GM13976 (cell line): Measurements from ENCODE around the gene CXCL3.
"Not testable (repeated sequence)": the region's sequence is repeated elsewhere in the genome, so short reads cannot be mapped to it uniquely, and the experiment has no call there.

Experiments
- DNase-seq: peaks from one replicate; pipeline ENCODE4 v3.0.0; 2012; ENCODE audit warnings: low spot score
- CTCF ChIP-seq: IDR thresholded peaks from 2 replicates; pipeline ENCODE4 v1.5.1; 2012; ENCODE audit warnings: borderline replicate concordance, mild to moderate bottlenecking; ENCODE audit not compliant: insufficient read depth; ENCODE audit errors: extremely low read depth, missing control alignments, control extremely low read depth
- in situ Hi-C: fragments of 300-500 bp; cut with MboI; formaldehyde crosslinking; loops from one replicate; pipeline ENCODE4 v1.12.0; 2022; ENCODE audit warnings: low sequenced_read_pairs, mixed read lengths, inconsistent platforms; ENCODE audit not compliant: unreplicated experiment

The CXCL3 gene

GRCh38 chr4:74038425-74039314 lies at the start of gene CXCL3:
CXCL3 (minus strand) TSS chr4:74038689; CDS start chr4:74038611, 78 bp downstream.
- peak; percentile 8 for TF ChIP-seq CTCF
- DNase-seq = peak; percentile 53

GRCh38 chr4:74087481-74087880 lies 49.0 kb upstream of the CXCL3 start:
- in situ Hi-C loops = no loop called here
- DNase-seq = no peak
- TF ChIP-seq CTCF = no peak

More at GRCh38 chr4:74038425-74039314, at the start of gene CXCL3:
- in situ Hi-C loops = no loop called here

GRCh38 chr4:74085669-74086068 lies 47.2 kb upstream of the CXCL3 start:
- in situ Hi-C loops = no loop called here
- TF ChIP-seq CTCF = no peak

GRCh38 chr4:74084984-74085383 lies 46.5 kb upstream of the CXCL3 start:
- no peak for DNase-seq
- TF ChIP-seq CTCF = no peak
- in situ Hi-C loops = no loop called here

More at GRCh38 chr4:74085669-74086068, 47.2 kb upstream of the CXCL3 start:
- no peak for DNase-seq

GRCh38 chr4:74083546-74083945 lies 45.1 kb upstream of the CXCL3 start:
- in situ Hi-C loops = no loop called here
- no peak for DNase-seq
- no peak for TF ChIP-seq CTCF

GRCh38 chr4:74081035-74081434 lies 42.5 kb upstream of the CXCL3 start:
- TF ChIP-seq CTCF = no peak
- DNase-seq = no peak
- in situ Hi-C loops = no loop called here

GRCh38 chr4:74080351-74080750 lies 41.9 kb upstream of the CXCL3 start:
- in situ Hi-C loops, DNase-seq: not testable (repeated sequence)

GRCh38 chr4:74079024-74079423 lies 40.5 kb upstream of the CXCL3 start:
- in situ Hi-C loops, DNase-seq: not testable (repeated sequence)
